NCI-H1048 (cell line): ENCODE data around the gene ABCC6.
"Not testable (repeated sequence)": the region's sequence is repeated elsewhere in the genome, so short reads cannot be mapped to it uniquely, and the experiment has no call there.

Source experiments
- DNase-seq: peaks from one replicate; lab custom pipeline; 2025; lab: John Stamatoyannopoulos, UW

The ABCC6 gene

DNA sequence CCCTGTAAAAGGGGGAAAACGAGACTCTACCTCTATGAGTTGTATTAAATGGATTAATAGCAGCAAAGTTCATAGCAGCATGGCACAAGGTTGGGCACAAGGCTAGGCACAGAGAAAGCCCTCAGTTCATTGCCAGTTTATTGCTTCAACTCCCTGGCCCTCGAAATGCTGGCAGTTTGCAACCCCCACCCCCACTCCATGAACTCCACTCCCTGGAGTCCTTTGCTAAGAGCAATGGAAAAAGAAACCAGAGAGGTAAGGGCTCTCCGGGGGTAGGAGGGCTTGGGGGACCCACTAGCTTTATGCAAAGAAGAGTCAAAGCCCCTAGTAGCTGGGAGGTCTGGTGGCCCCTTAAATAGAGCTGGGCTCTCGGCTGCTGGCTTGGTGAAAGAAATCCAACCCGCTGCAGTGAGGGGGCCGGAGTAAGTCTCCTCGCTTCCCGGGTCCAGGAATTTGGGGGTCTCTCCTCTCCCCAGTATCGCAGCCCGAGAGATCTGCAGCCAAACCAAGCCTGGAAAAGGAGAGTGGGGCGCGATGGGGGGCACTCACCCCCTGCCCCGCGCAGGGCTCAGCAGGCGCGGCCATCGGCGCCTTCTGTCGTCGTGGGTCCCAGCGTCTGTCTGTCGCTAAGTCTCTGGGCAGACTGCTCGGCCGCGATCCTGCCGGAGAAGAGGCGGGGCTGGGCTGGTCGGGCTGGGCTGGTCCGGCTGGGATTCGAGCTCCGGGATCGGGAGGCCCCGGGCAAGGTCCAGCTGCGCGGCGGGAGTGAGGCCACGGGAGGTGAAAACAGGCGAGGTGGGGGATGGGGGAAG, at the start of gene ABCC6:
TSS of gene ABCC6 (minus strand) at position 645 of the 812 bp plus-strand sequence. CDS start at position 585, 60 bp downstream.
- DNase-seq: not testable (repeated sequence)

DNA sequence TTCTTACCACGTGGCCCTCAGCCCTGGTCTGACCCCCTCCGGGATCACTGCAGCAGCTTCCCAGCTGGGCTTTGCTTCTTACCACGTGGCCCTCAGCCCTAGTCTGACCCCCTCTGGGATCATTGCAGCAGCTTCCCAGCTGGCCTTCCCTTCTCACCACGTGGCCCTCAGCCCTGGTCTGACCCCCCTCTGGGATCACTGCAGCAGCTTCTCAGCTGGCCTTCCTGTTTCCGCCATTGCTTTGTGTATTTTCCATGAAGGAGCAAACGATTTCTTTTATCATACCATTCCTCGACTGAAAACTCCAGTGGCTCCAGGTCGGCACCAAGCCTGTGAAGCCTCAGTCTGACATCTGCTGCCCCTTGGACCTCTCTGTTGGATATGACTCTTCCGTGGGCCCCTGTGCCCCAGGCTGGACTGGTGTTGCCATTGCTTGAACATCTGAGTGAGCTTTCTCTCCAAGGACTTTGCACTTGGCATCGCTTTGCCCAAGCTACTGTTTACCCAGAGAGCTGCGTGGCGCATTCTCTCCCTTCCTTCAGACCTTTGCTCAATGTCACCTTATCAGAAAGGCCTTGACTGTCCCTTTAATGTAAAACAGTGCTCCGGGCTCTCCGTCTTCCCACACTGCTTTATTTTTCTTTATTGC, 49.4 kb upstream of the ABCC6 start:
- not testable (repeated sequence) for DNase-seq

GRCh38 chr16:16271658-16272057, 48.4 kb upstream of the ABCC6 start:
- not testable (repeated sequence) for DNase-seq

DNA sequence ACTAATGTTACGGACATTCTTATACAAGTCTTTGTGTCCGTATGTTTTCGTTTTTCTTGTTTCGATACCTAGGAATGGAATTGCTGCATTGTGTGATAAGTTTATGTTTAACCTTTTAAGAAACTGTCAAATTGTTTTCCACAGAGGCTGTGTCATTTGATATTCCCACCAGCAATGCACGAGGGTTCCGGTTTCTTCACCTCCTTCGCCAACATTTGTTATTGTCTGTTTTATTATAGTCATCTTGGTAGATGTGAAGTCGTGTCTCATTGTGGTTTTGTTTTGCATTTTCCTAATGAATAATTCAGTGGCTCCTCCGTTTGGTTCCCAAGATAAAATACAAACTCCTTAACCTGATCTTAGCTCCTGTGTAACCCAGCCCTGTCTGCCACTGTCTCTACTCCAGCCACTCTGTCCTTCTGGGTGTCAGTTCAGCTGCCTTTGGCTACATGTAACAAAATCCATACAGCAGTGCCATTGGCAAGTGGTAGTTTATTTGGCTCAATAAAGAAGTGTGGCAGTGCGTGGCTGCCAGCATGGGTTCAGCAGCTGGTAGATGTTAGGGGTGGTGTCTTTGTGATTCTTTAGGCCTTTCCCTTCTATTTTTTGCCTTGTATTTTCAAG, 45.0 kb upstream of the ABCC6 start:
- DNase-seq: not testable (repeated sequence)

GRCh38 chr16:16267708-16268107, 44.4 kb upstream of the ABCC6 start:
- DNase-seq: not testable (repeated sequence)

DNA sequence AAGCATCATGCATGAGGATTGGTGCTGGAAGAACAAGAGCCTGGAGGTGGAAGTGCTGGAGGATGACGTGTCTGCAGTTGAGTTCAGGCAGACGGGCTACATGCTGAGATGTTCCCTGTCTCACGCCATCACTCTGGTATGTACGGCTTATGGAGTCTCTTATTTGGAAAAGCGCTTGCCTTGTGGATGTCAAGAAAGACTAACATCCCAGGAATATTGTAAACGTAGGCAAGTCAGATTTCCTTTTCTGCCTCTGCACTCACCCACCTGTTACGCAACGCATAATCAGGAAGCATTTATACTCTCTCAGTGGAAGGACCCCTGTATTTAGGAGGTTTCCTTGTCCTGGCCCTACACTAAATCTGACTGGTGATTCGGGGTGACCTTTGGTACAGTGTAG, 41.8 kb upstream of the ABCC6 start:
- DNase-seq: not testable (repeated sequence)

DNA sequence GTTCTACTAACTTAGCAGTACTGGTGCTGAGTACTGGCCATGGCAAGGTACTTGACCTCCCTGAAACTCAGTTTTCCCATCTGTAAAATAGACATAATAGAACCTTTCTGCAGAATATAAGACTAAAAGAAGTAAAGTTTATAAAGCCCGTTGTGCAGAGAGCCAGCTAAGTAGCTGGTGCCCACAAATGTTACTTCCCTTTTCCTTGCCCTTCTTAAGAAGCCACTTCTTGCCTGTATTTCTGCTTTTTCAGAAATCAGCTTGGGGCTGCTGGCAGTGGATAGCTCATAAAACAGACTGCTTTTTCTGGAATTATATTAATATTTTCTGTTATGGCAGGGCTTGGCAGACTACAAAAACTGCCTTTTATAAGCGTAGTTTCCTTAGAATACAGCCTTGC, 40.7 kb upstream of the ABCC6 start:
- not testable (repeated sequence) for DNase-seq

DNA sequence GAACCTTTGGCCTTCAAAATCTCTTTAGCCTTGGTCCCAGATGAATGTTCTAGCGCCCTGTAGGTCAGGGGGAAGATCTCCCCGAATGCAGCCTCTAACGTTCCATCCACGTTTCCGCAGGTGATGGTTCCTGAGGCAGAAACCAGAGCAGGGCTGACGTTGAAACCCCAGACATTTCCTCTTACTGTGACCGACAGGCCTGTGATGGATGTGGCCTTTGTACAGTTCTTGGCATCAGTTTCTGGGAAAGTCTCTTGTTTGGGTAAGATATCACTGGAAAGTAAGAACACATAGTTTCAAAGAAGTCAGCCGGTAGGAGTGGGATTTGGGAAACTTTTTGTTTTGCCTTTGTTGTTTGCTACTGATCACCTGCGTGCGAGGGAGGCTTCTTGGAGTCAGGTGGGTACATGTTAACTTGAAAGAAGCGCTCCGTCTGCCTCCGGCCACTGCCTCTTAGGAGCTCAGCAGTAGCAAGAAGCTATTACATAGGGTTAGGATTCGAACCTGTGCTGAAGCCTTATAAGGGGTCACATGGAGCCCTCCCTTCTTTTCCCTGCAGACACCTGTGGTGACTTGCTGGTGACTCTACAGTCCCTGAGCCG, 39.8 kb upstream of the ABCC6 start:
- DNase-seq: not testable (repeated sequence)

DNA sequence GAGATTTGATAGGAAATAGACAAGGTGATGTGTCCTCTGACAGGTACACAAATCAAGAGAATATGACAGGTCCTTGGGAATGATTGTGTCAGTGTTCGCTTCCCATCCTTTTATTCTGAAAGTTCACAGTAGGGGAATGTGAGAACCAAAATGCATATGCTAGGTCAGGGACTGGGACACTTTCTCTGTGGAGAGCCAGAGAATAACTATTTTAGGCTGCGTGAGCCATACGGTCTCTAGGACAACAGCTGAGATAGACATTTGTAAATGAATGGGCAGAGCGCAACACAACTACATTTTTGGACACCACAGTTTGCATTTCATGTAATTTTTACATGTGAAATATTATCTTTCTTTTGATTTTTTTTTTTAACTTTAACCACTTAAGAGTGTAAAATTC, 36.7 kb upstream of the ABCC6 start:
- not testable (repeated sequence) for DNase-seq

DNA sequence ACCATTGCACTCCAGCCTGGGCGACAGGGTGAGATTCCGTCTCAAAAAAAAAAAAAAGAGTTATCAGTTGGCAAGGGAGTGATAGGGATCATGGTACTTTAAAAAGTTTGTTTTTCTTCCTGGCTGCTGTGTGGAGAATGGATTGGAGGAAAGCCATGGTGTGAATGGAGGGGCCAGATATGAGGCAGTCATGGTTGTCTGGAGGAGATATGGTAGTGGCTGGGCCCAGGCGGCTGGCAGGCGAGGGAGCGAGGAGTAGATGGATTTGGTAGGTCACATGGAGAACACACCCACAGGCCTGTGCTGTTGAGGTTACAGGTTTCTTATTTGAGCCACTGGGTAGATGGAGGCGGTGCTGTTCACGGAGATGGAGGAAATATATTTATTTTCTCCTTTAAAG, 35.5 kb upstream of the ABCC6 start:
- DNase-seq: not testable (repeated sequence)

GRCh38 chr16:16257301-16257923, 34.1 kb upstream of the ABCC6 start:
- not testable (repeated sequence) for DNase-seq

- not testable (repeated sequence) for DNase-seq
Observed at GRCh38 chr16:16252377-16252776, 29.1 kb upstream of the ABCC6 start.

- not testable (repeated sequence) for DNase-seq
Observed at GRCh38 chr16:16249621-16250330, 26.5 kb upstream of the ABCC6 start.

DNA sequence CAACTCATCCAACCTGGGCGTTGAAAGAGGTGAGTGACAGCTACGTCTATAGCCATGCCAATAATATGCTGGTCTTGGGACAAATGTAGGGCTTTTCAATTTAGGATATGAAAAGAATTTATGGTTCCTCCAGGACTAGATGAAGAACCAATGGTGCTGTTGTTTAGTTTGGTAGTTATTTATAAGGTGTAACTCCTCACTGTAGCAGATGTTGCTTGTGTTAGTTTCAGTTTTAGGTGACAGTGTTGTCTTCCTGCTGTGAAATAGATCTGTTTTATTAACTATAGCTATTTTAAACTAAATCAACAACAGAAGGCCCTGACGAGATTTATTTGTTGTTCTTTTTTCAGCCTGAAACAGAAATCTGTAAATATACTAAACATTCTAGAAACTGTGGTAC, 24.1 kb upstream of the ABCC6 start:
- DNase-seq: not testable (repeated sequence)

GRCh38 chr16:16246578-16247262, 23.4 kb upstream of the ABCC6 start:
- DNase-seq: not testable (repeated sequence)

GRCh38 chr16:16243886-16244285, 20.6 kb upstream of the ABCC6 start:
- DNase-seq: not testable (repeated sequence)

GRCh38 chr16:16240667-16241066, 17.4 kb upstream of the ABCC6 start:
- DNase-seq: not testable (repeated sequence)

DNA sequence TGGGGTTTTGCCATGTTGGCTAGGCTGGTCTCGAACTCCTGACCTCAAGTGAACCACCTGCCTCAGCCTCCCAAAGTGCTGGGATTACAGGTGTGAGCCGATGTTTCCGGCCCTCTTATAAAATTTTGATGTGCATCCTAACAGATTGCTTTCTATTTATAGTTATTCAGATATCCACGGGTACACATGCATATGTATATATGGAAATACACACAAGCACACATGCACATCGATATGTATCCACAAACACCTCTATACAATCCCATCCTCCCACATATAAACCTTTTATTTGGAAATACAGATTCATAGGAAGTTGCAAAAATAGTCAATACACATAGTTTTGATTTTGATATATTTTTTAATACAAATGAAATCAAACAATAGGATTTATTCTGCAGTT, 14.4 kb upstream of the ABCC6 start:
- DNase-seq: not testable (repeated sequence)

GRCh38 chr16:16237071-16237470, 13.8 kb upstream of the ABCC6 start:
- not testable (repeated sequence) for DNase-seq

- DNase-seq: not testable (repeated sequence)
Observed at GRCh38 chr16:16232692-16233061, 9.4 kb upstream of the ABCC6 start.
